GM12873 (cell line): ENCODE results near the gene ATG10.

Source experiments
- CTCF ChIP-seq: IDR thresholded peaks from 2 replicates; pipeline ENCODE4 v1.5.1; 2012; ENCODE audit warnings: low read depth, mild to moderate bottlenecking, moderate library complexity, low read length, control low read depth; ENCODE audit not compliant: insufficient read depth; ENCODE audit errors: missing control alignments

Gene ATG10

GRCh38 chr5:82022499-82022898, 50.7 kb downstream of the ATG10 start:
- no peak for TF ChIP-seq CTCF

GRCh38 chr5:82023644-82024043, 51.8 kb downstream of the ATG10 start:
- no peak for TF ChIP-seq CTCF

- no peak for TF ChIP-seq CTCF
These were observed 59.6 kb downstream of the ATG10 start for GRCh38 chr5:82031220-82032119.

GRCh38 chr5:82044010-82044409, 72.2 kb downstream of the ATG10 start:
- no peak for TF ChIP-seq CTCF

- no peak for TF ChIP-seq CTCF
These were observed 73.9 kb downstream of the ATG10 start for GRCh38 chr5:82045554-82046275.

GRCh38 chr5:82046276-82046647, 74.4 kb downstream of the ATG10 start:
- TF ChIP-seq CTCF, result no peak

GRCh38 chr5:82050955-82051354, 79.1 kb downstream of the ATG10 start:
- no peak for TF ChIP-seq CTCF
